Cardiac fibroblast (primary cell): Measurements from ENCODE around the gene TMEM255B.

Source experiments
- DNase-seq, 2 donors: peaks; one replicate each; pipeline versions ENCODE4 v3.0.0 to v3.0.0-alpha.2; 2010; ENCODE audit warnings: low read depth in 2 of 2
- H3K4me3 ChIP-seq, 2 donors: replicated peaks in 1 of 2; 1 replicate in 1 of 2; 2 replicates in 1 of 2; pipeline ENCODE4 v1.5.1; 2011; ENCODE audit warnings: low read depth in 2 of 2, low read length in 2 of 2, mild to moderate bottlenecking in 2 of 2, moderate library complexity in 1 of 2
- CTCF ChIP-seq: IDR thresholded peaks from one replicate; pipeline ENCODE4 v1.5.1; 2011; ENCODE audit warnings: low read depth, mild to moderate bottlenecking, low read length, inconsistent platforms

TMEM255B gene

GRCh38 chr13:113802761-113803160 lies 43.7 kb downstream of the TMEM255B start:
- H3K4me3 ChIP-seq, result no peak overlapping the region
- DNase-seq, result no peak
- TF ChIP-seq CTCF, result no peak

- DNase-seq, result no peak
- H3K4me3 ChIP-seq, result no peak overlapping the region
- no peak for TF ChIP-seq CTCF
Measured at GRCh38 chr13:113803409-113804016, 44.5 kb downstream of the TMEM255B start.

- H3K4me3 ChIP-seq, result no peak overlapping the region
- TF ChIP-seq CTCF, result no peak
- no peak for DNase-seq
Measured at GRCh38 chr13:113804017-113804702, 45.1 kb downstream of the TMEM255B start.

GRCh38 chr13:113804703-113805430 lies 45.8 kb downstream of the TMEM255B start:
- no peak for DNase-seq
- TF ChIP-seq CTCF, result no peak
- no peak overlapping the region for H3K4me3 ChIP-seq

GRCh38 chr13:113805431-113806103 lies 46.5 kb downstream of the TMEM255B start:
- no peak for TF ChIP-seq CTCF
- no peak for DNase-seq
- H3K4me3 ChIP-seq, result no peak overlapping the region

GRCh38 chr13:113806104-113806471 lies 47.1 kb downstream of the TMEM255B start:
- no peak for TF ChIP-seq CTCF
- DNase-seq, result no peak
- H3K4me3 ChIP-seq, result no peak overlapping the region
